ENCODE data around the gene CGB5.
"Not testable (repeated sequence)": the region's sequence is repeated elsewhere in the genome, so short reads cannot be mapped to it uniquely, and the experiment has no call there.

Gene CGB5

DNA sequence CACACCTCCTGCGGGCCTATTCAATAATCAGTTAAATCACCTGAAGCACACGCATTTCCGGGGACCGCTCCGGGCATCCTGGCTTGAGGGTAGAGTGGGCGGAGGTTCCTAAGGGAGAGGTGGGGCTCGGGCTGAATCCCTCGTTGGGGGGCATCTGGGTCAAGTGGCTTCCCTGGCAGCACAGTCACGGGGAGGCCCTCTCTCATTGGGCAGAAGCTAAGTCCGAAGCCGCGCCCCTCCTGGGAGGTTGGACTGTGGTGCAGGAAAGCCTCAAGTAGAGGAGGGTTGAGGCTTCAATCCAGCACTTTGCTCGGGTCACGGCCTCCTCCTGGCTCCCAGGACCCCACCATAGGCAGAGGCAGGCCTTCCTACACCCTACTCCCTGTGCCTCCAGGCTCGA, at the start of gene CGB5:
Gene CGB5 (plus strand): TSS at position 301 of the 400 bp plus-strand sequence. CDS start 362 bp downstream, outside the sequence.
- not testable (repeated sequence) for DNase-seq

DNA sequence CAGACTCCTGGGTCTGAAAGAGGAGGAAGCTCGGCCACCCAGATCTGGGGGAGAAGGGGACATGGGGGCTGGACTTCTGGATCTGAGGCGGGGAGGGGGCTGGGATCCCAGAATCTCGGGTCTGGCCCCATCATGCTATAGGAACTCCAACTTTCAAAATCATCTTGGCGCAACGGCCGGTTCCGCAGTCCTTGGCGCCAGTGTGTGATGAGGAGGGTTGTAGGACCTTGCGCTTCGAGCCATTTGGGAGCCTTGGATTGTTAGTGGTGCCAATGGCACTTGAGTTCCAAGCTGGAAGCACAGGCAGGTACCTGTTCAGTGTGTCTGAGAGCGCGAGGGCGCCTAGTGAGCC, 49.6 kb upstream of the CGB5 start:
- DNase-seq: no peak

- DNase-seq: peak; percentile 76
Measured at GRCh38 chr19:48997972-48998371, 45.7 kb upstream of the CGB5 start.

GRCh38 chr19:48999481-49000325, 43.9 kb upstream of the CGB5 start:
- peak; percentile 81 to 86 for DNase-seq

DNA sequence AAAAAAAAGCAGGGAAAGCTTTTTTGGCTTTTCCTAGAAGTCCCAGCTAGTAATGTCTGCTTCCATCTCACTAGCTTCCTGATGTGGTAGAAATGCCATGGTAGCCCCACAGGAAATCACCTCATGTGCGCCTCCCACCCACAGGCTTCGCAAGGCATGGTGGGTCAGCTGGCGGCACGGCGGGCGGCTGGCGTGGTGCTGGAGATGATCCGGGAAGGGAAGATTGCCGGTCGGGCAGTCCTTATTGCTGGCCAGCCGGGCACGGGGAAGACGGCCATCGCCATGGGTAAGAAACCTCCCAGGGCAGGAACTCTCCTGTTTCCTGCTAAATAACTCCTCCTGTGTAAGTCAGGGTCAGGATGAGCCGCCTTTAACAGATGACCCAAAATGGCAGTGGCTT, 39.5 kb upstream of the CGB5 start:
- DNase-seq: no peak

DNA sequence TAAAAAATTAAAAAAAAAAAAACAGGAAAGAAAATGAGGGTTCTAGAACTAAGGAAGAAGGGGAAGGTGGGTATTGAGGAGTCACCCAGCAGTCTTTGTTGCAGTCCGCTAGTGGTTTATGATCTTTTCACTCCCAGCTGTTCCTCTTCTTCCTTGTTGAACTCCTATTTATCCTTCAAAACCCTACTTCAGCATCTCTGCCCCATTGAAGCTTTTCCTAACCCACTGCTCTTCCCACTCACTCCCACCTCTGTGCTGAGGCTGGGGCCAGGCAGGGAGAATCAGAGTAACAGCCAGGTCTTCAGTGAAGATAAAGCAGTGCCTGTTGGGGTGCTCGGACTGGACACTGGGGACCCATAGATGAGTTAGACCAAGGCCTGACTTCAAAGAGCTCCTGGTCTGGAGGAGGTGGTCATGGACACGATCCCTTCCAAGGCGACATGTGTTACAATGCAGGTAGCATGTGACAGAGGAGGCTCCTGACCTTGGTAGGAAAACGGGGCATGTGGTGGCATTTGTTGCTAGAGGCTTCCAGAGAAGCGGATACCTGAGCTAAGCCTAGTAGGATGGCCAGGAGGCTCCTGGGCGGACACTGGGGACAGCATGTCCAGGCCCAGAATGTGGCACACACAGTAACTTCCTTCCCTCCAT, 38.6 kb upstream of the CGB5 start:
- no peak for DNase-seq

DNA sequence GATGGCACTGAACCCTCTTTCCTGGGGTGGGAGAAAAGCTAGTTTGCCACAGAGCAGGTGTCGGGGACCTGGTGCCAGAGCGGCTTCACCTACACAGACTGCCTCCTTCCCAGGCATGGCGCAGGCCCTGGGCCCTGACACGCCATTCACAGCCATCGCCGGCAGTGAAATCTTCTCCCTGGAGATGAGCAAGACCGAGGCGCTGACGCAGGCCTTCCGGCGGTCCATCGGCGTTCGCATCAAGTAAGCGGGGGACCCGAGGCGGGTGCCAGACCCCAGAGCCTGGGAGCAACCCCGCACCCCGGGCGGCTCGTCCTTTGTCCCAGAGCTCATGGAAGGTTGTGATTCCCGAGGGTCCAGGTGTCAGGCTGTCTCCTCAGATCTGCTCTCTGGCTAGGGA, 36.7 kb upstream of the CGB5 start:
- no peak for DNase-seq

- DNase-seq: no peak
Measured at GRCh38 chr19:49009828-49010227, 33.8 kb upstream of the CGB5 start.

- no peak for DNase-seq
Measured at GRCh38 chr19:49010453-49010852, 33.2 kb upstream of the CGB5 start.

DNA sequence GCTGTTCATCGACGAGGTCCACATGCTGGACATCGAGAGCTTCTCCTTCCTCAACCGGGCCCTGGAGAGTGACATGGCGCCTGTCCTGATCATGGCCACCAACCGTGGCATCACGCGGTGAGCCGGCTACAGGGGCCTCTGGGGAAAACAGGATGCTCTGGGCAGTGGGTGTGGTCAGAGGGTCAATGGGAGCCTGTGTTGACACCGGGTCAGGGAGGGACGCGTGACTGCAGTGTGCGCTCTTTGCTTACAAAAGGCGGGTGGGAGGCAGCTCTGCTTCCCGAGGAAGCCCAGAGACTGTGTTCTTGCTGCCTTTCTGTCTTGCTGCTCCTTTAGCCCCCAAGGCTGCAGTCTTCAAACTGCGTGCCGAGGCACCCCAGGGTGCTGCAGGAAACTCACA, 32.5 kb upstream of the CGB5 start:
- no peak for DNase-seq

- DNase-seq: no peak
Measured at GRCh38 chr19:49014123-49014869, 29.4 kb upstream of the CGB5 start.

GRCh38 chr19:49014870-49015255, 28.8 kb upstream of the CGB5 start:
- no peak for DNase-seq

DNA sequence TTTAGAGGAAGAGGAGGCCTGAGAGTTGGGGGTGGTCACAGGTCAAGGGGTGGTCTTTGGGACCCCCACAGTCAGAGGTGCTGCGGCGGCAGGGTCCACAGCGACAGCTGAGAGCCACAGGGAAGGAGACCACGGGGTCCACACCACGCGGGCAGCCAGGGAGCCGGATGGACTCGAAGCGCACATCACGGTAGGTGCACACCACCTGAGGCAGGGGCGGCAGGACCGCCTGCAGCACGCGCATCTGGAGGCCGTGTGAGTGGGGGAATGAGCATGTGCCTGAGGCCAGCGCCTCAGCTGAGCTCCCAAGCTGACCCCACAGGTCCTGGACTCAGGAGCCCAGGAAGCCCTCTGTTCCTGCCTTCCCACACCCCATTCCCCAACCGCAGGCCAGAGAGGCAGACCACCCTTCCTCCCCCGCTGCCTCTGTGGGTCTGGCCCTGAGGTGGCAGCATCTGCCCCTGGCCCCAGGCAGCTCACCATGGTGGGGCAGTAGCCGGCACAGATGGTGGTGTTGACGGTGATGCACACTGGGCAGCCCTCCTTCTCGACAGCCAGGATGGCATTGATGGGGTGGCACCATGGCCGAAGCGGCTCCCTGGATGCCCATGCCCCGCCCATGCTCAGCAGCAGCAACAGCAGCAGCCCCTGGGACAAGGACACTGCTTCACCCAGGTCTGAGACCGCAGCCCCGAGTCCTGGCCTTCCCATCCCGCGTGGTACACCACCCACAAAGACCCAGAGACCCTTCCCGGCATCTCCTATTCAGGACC, 27.4 kb upstream of the CGB5 start:
- no peak for DNase-seq

- DNase-seq: no peak
Measured at GRCh38 chr19:49017041-49017665, 26.5 kb upstream of the CGB5 start, which contains the start of gene LHB. LHB (minus strand) TSS chr19:49017091; CDS start chr19:49017081, 10 bp downstream.

DNA sequence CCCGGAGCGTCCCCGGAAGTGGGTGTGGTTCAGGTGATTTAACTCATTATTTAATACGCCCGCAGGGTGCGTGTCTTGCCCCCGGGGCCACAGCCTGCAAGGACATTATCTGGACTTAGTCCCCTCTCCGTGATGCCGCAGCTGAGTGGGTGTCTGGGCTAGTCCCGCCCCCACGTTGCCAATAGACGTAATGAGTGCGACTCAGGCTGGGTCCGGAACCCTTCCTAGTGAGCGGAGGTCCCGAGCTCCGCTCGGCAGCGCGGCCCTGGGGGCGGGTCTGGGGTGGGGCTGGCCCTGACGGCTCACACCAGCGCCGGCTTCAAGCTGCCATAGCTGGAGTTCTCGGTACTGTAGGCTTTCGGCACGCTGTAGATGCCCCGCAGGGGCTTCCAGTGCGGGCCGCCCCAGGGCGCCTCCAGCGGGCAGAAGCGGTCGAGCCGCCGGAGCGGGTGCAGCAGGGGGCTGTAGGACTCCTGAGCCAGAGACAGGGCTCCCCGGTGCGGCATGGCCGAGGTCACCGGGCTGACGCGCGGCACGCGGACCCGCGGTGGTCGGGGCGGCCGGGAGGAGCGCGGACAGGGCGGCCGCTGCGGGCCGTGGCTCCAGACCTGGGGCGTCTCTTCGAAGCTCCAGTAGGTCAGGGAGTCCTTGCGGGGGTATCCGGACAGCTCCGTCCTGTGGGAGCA, 25.8 kb upstream of the CGB5 start:
- DNase-seq: peak; percentile 75 to 81

DNA sequence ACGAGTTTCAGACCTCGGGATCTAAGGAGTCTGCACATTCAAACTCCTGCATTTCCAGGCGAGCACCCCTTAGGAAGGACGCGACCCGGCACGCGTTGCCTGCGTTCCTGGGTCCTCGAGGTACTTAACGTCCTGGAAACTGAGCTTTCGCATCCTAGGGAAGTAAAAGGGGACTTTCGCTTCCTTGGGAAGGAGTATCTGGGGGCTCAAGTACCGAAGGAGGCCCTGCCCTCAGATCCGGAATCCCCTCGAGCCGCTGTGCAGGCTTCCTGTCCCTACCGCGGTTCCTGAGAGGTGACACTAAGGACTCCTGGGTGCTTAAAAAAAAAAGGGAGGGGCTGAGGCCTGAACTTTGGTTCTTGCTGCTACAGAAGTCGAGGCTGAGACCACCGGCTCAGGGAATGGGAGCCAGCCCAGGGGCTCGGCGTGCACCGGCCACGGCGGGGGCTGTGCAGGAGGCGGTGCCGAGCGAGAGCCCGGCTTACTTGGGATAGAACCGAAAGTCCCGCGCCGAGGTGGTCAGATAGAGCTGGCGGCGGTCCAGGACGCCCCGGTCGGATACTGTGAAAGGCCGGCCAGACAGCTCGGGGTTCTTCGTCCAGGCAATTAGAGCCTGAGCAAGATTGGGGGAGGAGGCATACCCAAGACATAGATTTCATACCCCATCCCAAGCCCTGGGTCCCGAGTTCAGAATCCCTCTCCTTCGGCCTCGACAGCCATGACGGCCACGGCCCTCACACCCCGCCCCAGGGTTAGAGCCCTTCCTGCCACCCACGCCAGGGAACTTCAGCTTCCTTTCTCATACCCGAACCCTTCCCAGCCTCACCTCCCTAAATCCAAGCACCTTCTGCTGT, 25.0 kb upstream of the CGB5 start:
- DNase-seq: peak; percentile 41 to 43

- DNase-seq: peak; percentile 83 to 84
Measured at GRCh38 chr19:49019242-49019932, 24.3 kb upstream of the CGB5 start.

- DNase-seq: no peak
Measured at GRCh38 chr19:49020342-49020741, 23.3 kb upstream of the CGB5 start.

DNA sequence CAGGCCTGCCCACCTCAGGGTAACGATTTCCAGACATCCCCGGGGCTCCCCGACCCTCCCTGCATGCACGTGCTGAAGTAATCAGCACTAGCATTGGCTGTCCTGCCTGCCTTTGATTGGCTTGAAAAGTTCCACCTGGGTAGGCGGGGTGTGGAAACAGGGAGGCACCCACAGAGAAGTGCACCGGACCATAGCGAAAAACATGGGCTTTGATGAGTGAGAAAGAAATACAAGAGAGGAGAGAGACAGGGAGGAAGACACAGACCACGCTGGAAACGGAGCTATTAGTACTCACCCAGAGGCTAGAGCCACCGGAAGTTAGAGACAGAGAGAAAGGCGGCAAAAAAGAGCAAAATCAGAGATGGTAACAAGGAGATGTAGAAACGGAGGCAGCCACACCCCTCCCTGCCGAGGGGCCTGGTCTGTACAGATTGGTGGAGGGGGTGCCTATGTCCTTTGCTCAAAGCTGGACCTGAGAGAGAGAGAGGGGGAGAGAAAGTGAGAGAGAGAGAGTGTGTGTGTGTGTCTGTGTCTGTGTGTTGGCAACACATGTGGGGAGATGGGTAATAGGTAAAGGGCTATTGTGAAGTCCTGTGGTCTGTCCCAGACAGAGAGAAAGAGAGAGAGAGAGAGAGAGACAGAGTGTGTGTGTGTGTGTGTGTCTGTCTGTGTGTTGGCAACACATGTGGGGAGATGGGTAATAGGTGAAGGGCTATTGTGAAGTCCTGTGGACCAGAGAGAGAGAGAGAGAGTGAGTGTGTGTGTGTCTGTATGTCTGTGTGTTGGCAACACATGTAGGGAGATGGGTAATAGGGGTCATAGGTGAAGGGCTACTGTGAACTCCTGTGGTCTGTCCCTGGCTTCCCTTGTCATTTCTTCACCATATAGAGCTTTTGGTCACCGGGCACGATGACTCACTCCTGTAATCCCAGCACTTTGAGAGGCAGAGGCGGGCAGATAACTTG, 22.4 kb upstream of the CGB5 start:
- DNase-seq: no peak
